Measurements from ENCODE around the gene MAGI1.

MAGI1 gene

GRCh38 chr3:65968996-65969395 is 69.7 kb downstream of the MAGI1 start:
- DNase-seq: no peak

GRCh38 chr3:65967451-65967850 is 71.3 kb downstream of the MAGI1 start:
- no peak for DNase-seq

- no peak for DNase-seq
Measured at GRCh38 chr3:65964838-65965237, 73.9 kb downstream of the MAGI1 start.

- DNase-seq: peak; percentile 57
Measured at GRCh38 chr3:65963787-65964677, 74.7 kb downstream of the MAGI1 start.

GRCh38 chr3:65961733-65962132 is 77.0 kb downstream of the MAGI1 start:
- DNase-seq: no peak

- no peak for DNase-seq
Measured at GRCh38 chr3:65961128-65961527, 77.6 kb downstream of the MAGI1 start.

- no peak for DNase-seq
Measured at GRCh38 chr3:65960087-65960486, 78.6 kb downstream of the MAGI1 start.

GRCh38 chr3:65958216-65958615 is 80.5 kb downstream of the MAGI1 start:
- no peak for DNase-seq

GRCh38 chr3:65955792-65956477 is 82.8 kb downstream of the MAGI1 start:
- DNase-seq: no peak

GRCh38 chr3:65953881-65954733 is 84.6 kb downstream of the MAGI1 start:
- no peak for DNase-seq

- no peak for DNase-seq
Measured at GRCh38 chr3:65953301-65953812, 85.4 kb downstream of the MAGI1 start.

GRCh38 chr3:65952842-65953241 is 85.9 kb downstream of the MAGI1 start:
- DNase-seq: no peak

GRCh38 chr3:65951836-65952505 is 86.7 kb downstream of the MAGI1 start:
- no peak for DNase-seq

- no peak for DNase-seq
Measured at GRCh38 chr3:65950340-65951326, 88.1 kb downstream of the MAGI1 start.

GRCh38 chr3:65948841-65949573 is 89.7 kb downstream of the MAGI1 start:
- DNase-seq: no peak

GRCh38 chr3:65946438-65946837 is 92.3 kb downstream of the MAGI1 start:
- no peak for DNase-seq

GRCh38 chr3:65945953-65946352 is 92.8 kb downstream of the MAGI1 start:
- DNase-seq: no peak

- no peak for DNase-seq
Measured at GRCh38 chr3:65945480-65945879, 93.2 kb downstream of the MAGI1 start.

GRCh38 chr3:65944252-65944651 is 94.5 kb downstream of the MAGI1 start:
- DNase-seq: no peak

GRCh38 chr3:65939801-65940246 is 98.9 kb downstream of the MAGI1 start:
- no peak for DNase-seq

Data from stimulated activated CD4-positive, alpha-beta T cell treated with anti-CD3 and anti-CD28 coated beads, Interleukin-1b, Interleukin-23, amount 100 ng/mL, for 48 hours (primary cell).